A673 (cell line): ENCODE data around the gene HPSE2. TPM values are rescaled to one million over a fixed set of nuclear protein-coding genes. Genes with fewer than 3 reads are reported as not detected.

Source experiments
- BruUV-seq: library from RNA; stranded (reverse); fragments of 400-500 nt; replicated peaks from 2 replicates; lab custom pipeline; 2021; lab: Mats Ljungman, UMichigan
- CTCF ChIA-PET: fragments of 300-600 bp; sonication (Branson Sonifier 250); formaldehyde crosslinking; loops from one replicate; lab custom pipeline; 2022; ENCODE audit warnings: antibody characterized with exemption; lab: Charles Lee
- POLR2A ChIA-PET: fragments of 300-600 bp; sonication (Branson Sonifier 250); formaldehyde crosslinking; loops from one replicate; lab custom pipeline; 2022; ENCODE audit warnings: antibody characterized with exemption; ENCODE audit not compliant: low non-redundant PET; lab: Charles Lee
- DNase-seq: peaks from one replicate; pipeline ENCODE4 v3.0.0-alpha.2; 2015; ENCODE audit warnings: low spot score
- H3K27ac ChIP-seq: fragments of 200-600 bp; sonication (generic); 2 replicates; pipeline ENCODE4 v1.5.1; 2016; ENCODE audit warnings: mixed run types, low read depth, mild to moderate bottlenecking, mixed read lengths, antibody characterized with exemption, low read length; ENCODE audit not compliant: poor library complexity, severe bottlenecking
- H3K27me3 ChIP-seq: fragments of 200-600 bp; sonication (generic); replicated peaks from 2 replicates; pipeline ENCODE4 v1.6.1; 2017; ENCODE audit warnings: mixed run types, low read depth, mild to moderate bottlenecking, mixed read lengths, antibody characterized with exemption, low read length; ENCODE audit not compliant: insufficient read depth, poor library complexity
- H3K36me3 ChIP-seq: fragments of 200-600 bp; sonication (generic); 2 replicates; pipeline ENCODE4 v1.6.1; 2016; ENCODE audit warnings: mixed run types, mild to moderate bottlenecking, mixed read lengths, antibody characterized with exemption, low read length; ENCODE audit not compliant: insufficient read depth, poor library complexity, severe bottlenecking
- H3K4me1 ChIP-seq: fragments of 200-600 bp; sonication (generic); 2 replicates; pipeline ENCODE4 v1.6.1; 2017; ENCODE audit warnings: mixed run types, mild to moderate bottlenecking, mixed read lengths, antibody characterized with exemption, low read length; ENCODE audit not compliant: insufficient read depth, poor library complexity, severe bottlenecking
- H3K4me3 ChIP-seq: fragments of 200-600 bp; sonication (generic); 2 replicates; pipeline ENCODE4 v1.5.1; 2016; ENCODE audit warnings: low read depth, mixed run types, mild to moderate bottlenecking, mixed read lengths, low read length; ENCODE audit not compliant: poor library complexity, severe bottlenecking
- H3K9me3 ChIP-seq: fragments of 200-600 bp; sonication (generic); 2 replicates; pipeline ENCODE4 v1.6.1; 2016; ENCODE audit warnings: mixed run types, low read depth, mild to moderate bottlenecking, mixed read lengths, antibody characterized with exemption, low read length; ENCODE audit not compliant: poor library complexity, severe bottlenecking
- CTCF ChIP-seq: fragments of 300-800, 200-600 bp; sonication (generic); conservative IDR thresholded peaks from 2 replicates; pipeline ENCODE4 v1.5.1; 2017; ENCODE audit warnings: low read depth, mild to moderate bottlenecking, antibody characterized with exemption, low read length, moderate library complexity, mixed read lengths
- EZH2 ChIP-seq: fragments of 200-600 bp; sonication (generic); IDR thresholded peaks from 2 replicates; pipeline ENCODE4 v1.6.1; 2017; ENCODE audit warnings: borderline replicate concordance, low read depth, mild to moderate bottlenecking, mixed read lengths, antibody characterized with exemption, low read length; ENCODE audit not compliant: poor library complexity, severe bottlenecking
- intact Hi-C: fragments of 100-400 bp; cut with micrococcal nuclease; formaldehyde crosslinking; loops from one replicate; pipeline ENCODE4 v1.10.0; 2022; ENCODE audit not compliant: unreplicated experiment
- total RNA-seq: library from RNA; stranded (reverse); gene quantifications from 2 replicates; pipeline ENCODE4 v1.2.3, GENCODE V29; 2021

Gene HPSE2
- total RNA-seq, 1 experiment from 2014 or later, result not detected

GRCh38 chr10:98745645-98746044 is 490.0 kb downstream of the HPSE2 start:
- BruUV-seq, result no TSS peak
- no peaks in the 10 kb centered on the region for H3K9me3 ChIP-seq
- H3K27me3 ChIP-seq, result no peaks in the 10 kb centered on the region
- H3K36me3 ChIP-seq, result no peaks in the 10 kb centered on the region
- H3K4me1 ChIP-seq, result no peaks in the 10 kb centered on the region
- no peak for DNase-seq
- no peak overlapping the region for H3K4me3 ChIP-seq
- intact Hi-C loops, result loop anchor here (5.0 to 10.0 kb wide), 3 partner anchors 281 to 502 kb away; no protein-coding TSS in a partner anchor
- POLR2A ChIA-PET, result no interaction called here
- TF ChIP-seq CTCF (no peak), EZH2 (no peak)
- H3K27ac ChIP-seq, result no peak overlapping the region
- CTCF ChIA-PET, result no interaction called here

GRCh38 chr10:98720551-98720950 is 515.1 kb downstream of the HPSE2 start:
- CTCF ChIA-PET, result no interaction called here

DNA sequence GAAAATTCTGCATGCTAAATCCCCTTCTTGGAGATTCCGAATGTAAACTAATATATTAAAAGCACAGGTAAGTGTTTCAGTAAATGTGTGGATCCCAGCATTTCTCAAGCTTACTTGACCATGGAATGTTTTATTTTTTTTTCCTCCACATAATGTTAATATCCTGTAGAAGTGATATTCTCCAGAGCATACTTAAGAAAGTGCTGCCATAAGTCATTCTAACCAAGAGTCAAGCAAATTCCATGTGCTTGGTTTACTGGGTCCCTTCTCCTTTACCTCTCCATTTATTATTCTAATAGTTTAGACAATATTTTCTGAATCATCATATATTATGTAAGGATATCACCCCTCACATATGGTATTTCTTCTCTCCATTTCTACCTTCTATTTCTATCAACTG is 522.1 kb downstream of the HPSE2 start:
- no peak for DNase-seq
- Histone ChIP-seq H3K27ac (no peak overlapping the region), H3K4me1 (no peaks in the 10 kb centered on the region), H3K27me3 (no peaks in the 10 kb centered on the region), H3K4me3 (no peak overlapping the region), H3K9me3 (no peaks in the 10 kb centered on the region), H3K36me3 (no peaks in the 10 kb centered on the region)
- TF ChIP-seq EZH2, result no peak
- intact Hi-C loops, result no loop called here
- BruUV-seq, result no TSS peak
- ChIA-PET CTCF (no interaction called here), POLR2A (no interaction called here)

More at GRCh38 chr10:98720551-98720950, 515.1 kb downstream of the HPSE2 start:
- H3K27ac ChIP-seq, result no peak overlapping the region
- no peaks in the 10 kb centered on the region for H3K27me3 ChIP-seq
- intact Hi-C loops, result no loop called here
- POLR2A ChIA-PET, result no interaction called here
- no peaks in the 10 kb centered on the region for H3K4me1 ChIP-seq
- H3K4me3 ChIP-seq, result no peak overlapping the region
- no TSS peak for BruUV-seq
- no peak for TF ChIP-seq EZH2
- no peak for TF ChIP-seq CTCF
- no peak for DNase-seq
- H3K9me3 ChIP-seq, result no peaks in the 10 kb centered on the region
- no peaks in the 10 kb centered on the region for H3K36me3 ChIP-seq

- Histone ChIP-seq H3K9me3 (no peaks in the 10 kb centered on the region), H3K4me1 (no peaks in the 10 kb centered on the region), H3K4me3 (no peak overlapping the region), H3K36me3 (no peaks in the 10 kb centered on the region), H3K27me3 (no peaks in the 10 kb centered on the region), H3K27ac (no peak overlapping the region)
- CTCF ChIA-PET, result no interaction called here
- intact Hi-C loops, result no loop called here
- BruUV-seq, result no TSS peak
- no peak for TF ChIP-seq CTCF
- TF ChIP-seq EZH2, result no peak
- POLR2A ChIA-PET, result no interaction called here
- no peak for DNase-seq
Observed at GRCh38 chr10:98696516-98696915, 539.1 kb downstream of the HPSE2 start.
